ENCODE data around the gene CLCN2. TPM values are rescaled to one million over a fixed set of nuclear protein-coding genes. Genes with fewer than 3 reads are reported as not detected.

The CLCN2 gene
- total RNA-seq, 1 experiment from 2014 or later = 11.6 TPM

DNA sequence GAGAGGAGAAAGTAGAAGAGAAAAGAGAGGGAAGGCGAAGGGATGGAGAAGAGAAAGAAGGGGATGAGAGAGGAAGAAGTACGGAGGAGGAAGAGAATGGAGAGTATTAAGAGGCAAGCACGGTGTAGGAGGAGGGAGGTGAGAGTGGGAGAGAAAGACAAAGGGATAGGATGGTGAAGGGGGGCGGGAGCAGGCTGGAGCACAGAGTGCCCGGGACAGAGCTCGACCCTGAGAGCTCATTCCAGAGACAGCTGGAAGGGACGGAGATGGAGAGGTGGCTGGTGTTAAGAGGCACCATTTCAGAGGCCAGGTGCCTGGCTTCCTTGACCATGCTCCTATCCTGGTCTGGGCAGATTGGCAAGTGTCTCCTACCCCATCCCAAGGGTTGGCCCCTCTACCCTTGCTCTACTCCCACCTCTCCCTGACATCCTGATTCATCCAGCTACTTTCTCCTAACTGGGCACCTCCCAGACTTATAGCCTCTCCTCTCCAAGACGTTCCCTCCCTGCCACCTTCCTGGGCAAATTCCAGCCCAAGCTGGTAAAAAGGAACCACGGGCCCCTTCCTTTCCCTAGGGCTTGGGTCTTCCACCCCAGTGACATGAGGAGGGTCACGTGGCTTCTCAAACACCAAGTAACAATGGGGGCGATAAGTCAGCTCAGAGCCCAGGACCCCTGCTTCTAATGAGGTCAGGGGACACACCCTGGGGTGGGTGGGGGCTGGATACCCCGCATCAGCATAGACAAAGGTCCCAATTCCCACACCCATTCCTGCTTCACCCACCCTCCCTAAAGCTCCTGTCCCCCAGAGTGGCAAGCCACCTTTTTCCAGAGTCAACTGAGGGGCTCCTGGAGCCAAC, 1.1 kb downstream of the CLCN2 start:
- H3K9me3 ChIP-seq (replicated peaks) = no peaks in the 10 kb centered on the region
- no peak overlapping the region for H3K27ac ChIP-seq
- peak overlapping the region; percentile 90 for H3K4me3 ChIP-seq
- DNase-seq (ENCODE audit: low read depth in 1 of 2, low spot score in 2 of 2) = peak in 1 of 2 experiments; percentile 20
- H3K27me3 ChIP-seq (replicated peaks) = no peaks in the 10 kb centered on the region
- peaks cover 65% of the 10 kb centered on the region for H3K4me1 ChIP-seq (replicated peaks)
- peaks cover 52% of the 10 kb centered on the region for H3K36me3 ChIP-seq

DNA sequence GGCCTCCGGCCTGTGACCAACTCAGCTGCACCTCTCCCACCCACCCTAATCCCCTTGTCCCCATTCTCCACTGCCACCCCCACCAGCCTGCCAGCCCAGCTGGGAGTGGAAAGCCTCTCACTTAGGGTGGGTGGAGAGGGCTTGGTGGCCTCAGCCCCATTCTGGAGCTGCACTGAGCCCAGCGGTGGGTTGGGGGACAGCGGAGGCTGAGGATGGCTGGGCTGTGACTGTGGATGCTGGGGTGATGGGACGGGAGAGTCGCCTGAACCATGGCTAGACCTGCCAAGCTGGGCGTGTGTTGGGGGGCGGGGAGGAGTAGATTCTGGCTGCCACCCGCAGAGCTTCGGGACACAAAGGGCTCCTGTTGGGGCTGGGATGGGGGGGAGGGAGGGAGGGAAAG, 1.8 kb downstream of the CLCN2 start:
- no peaks in the 10 kb centered on the region for H3K27me3 ChIP-seq (replicated peaks)
- H3K4me3 ChIP-seq = no peak overlapping the region
- no peaks in the 10 kb centered on the region for H3K9me3 ChIP-seq (replicated peaks)
- peaks cover 72% of the 10 kb centered on the region for H3K4me1 ChIP-seq (replicated peaks)
- DNase-seq (ENCODE audit: low read depth in 1 of 2, low spot score in 2 of 2) = no peak
- peaks cover 52% of the 10 kb centered on the region for H3K36me3 ChIP-seq
- H3K27ac ChIP-seq = no peak overlapping the region

DNA sequence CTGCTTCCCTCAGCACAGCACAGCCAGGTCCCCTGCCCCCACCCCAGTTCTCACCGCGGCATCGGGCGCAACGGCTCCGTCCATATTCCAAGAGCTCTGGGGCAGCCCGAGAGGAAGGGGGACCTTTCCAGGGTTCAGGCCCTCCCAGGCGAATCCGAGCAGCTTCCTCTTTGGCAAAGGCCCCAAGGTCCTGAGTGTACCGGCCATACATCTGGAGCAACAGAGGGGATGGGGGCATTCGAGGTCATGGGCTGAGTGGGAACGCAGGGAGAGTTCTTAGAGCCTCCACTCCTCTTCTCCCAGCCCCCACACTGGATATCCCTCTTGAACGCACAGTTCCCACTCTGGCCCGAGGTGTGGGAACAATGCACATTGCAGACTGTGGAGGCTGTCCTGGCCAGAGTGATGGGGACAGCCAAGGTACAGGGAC, 2.5 kb downstream of the CLCN2 start:
- peaks cover 50% of the 10 kb centered on the region for H3K36me3 ChIP-seq
- H3K4me3 ChIP-seq = no peak overlapping the region
- no peak overlapping the region for H3K27ac ChIP-seq
- DNase-seq (ENCODE audit: low read depth in 1 of 2, low spot score in 2 of 2) = no peak
- no peaks in the 10 kb centered on the region for H3K27me3 ChIP-seq (replicated peaks)
- H3K9me3 ChIP-seq (replicated peaks) = no peaks in the 10 kb centered on the region
- H3K4me1 ChIP-seq (replicated peaks) = peaks cover 76% of the 10 kb centered on the region

DNA sequence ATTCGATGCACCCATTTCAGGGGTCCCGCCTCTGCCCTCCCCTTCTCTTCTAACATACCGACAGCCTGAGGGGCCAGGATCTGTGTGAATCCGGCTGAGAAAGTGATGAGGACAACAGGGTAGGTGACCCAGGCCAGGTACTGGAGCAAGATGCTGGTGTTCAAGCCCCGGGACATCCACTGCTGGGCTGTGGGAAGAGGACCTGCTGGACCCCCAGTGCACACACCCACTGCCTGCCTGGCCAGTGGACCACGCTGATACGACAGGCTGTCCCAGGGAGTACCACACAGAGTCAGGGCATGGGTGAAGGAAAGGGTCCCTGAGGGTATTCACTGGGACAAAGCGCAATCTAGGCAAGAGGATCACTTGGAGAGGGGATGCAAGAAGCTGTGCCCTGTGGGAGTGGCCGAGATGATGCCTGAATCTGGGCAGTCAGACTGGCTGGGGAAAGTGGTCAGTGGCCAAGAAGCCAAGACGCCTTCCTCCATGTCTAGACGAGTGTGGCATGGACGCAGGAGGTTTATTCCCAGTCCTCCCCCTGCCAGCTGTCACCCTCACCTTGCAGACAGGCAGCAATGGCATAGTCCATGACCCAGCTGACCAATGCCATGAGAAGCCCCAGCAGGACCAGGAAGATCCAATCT, 3.2 kb downstream of the CLCN2 start:
- peaks cover 51% of the 10 kb centered on the region for H3K36me3 ChIP-seq
- no peaks in the 10 kb centered on the region for H3K9me3 ChIP-seq (replicated peaks)
- DNase-seq (ENCODE audit: low read depth in 1 of 2, low spot score in 2 of 2) = no peak
- H3K27ac ChIP-seq = no peak overlapping the region
- H3K4me3 ChIP-seq = no peak overlapping the region
- H3K4me1 ChIP-seq (replicated peaks) = peaks cover 74% of the 10 kb centered on the region
- H3K27me3 ChIP-seq (replicated peaks) = no peaks in the 10 kb centered on the region

DNA sequence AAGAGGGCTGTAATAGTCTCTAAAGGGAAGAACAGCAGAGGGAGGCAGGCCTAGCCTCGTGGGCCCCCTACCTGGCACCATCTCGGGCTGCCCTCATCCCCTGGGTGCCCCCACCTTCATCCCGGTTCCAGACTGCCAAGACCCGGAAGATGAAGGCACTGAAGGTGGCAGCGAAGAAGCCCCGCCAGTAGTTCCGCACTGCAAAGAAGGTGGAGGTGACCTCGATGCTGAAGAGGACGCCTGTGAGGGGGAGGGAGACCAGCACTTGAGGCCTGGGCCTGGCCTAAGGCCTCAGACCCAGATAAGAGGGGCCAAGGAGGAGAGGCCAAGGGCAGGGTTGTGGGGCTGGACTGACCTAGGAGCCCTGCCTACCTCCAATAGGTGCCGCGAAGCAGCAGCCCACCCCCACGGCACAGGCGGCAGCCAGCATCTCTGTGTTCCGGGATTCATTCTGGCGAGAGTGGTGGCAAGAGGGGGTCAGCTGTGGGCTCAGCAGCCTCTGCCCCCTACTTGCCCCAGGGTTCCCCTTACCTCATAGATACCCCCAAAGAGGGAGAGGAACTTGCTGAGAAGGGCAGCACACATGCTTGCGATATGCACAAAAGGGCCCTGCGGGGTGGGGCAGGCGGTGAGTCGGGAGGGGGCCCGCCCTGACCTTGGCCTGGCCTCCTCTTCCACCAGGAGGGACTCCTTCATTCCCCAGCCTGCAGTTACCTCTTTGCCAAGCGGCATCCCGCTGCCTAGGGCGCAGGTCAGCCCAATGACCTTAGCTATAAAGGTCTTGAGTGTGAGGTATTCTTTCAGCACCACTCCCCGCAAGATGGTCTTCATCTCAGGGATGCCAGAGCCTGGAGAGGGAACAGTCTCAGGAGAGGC, 3.9 kb downstream of the CLCN2 start:
- Histone ChIP-seq H3K36me3 (peaks cover 58% of the 10 kb centered on the region), H3K27me3 (replicated peaks) (no peaks in the 10 kb centered on the region), H3K4me3 (no peak overlapping the region), H3K9me3 (replicated peaks) (no peaks in the 10 kb centered on the region), H3K27ac (peak overlapping the region; percentile 79), H3K4me1 (replicated peaks) (peaks cover 71% of the 10 kb centered on the region)
- peak in 1 of 2 experiments; percentile 34 for DNase-seq (ENCODE audit: low read depth in 1 of 2, low spot score in 2 of 2)

DNA sequence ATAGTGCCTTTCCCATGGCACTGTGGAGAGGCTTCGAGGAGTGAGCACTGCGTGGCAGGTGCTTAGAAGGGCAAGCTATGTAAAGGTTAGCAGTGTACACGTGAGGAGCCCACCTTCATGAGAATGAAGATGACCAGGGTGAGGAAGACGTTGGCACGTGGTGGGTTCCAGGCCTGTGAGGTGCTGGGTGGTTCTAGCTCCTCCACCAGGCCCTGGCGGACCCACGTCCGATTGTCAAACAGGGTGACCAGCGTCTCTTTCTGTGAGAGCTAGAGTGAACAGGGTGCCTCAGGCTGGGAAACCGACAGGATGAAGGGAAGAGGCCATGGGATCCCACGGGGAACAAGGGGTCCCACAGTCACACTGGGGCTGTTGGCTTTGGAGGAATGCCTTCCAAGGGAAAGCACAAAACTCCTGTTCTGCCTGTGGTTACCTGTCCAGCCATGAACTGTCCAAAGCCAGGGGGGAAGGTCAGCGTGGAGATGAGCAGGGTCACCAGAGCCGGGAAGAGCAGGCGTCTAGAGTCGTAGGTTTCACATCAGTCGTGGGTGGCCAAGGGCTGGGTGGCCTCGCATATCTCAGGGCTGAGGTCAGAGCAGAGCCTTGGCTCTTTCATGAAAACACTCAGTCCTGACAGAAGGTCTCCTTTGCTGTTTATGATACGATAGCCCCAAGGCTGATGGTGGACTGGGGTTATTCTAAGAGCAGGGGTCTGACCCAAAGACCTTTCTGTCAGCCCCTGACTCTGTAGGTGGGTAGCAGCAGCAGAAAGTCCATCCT, 6.0 kb downstream of the CLCN2 start:
- no peaks in the 10 kb centered on the region for H3K9me3 ChIP-seq (replicated peaks)

DNA sequence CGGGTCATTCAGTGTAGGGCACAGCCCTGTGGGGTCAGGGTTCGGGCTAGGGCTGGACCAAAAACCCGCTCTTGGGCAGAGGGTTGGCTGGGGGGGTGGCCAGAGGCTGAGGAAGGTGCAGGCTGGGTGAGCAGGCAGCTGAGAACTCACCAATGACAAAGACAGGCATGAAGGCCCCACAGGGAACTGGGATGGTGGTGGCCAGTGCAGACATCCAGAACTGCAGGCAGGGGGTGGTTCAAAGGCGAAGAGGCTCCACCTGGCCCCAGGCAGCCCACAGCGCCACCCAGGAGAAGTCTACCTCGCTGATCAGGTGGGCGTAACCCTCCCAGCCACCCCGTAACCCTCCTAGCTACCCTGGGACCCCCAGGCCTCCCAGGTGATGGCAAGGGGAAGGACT, 6.7 kb downstream of the CLCN2 start:
- Histone ChIP-seq H3K36me3 (peaks cover 80% of the 10 kb centered on the region), H3K4me1 (replicated peaks) (peaks cover 65% of the 10 kb centered on the region), H3K9me3 (replicated peaks) (no peaks in the 10 kb centered on the region), H3K4me3 (no peak overlapping the region), H3K27ac (peak overlapping the region; percentile 79), H3K27me3 (replicated peaks) (no peaks in the 10 kb centered on the region)
- DNase-seq (ENCODE audit: low read depth in 1 of 2, low spot score in 2 of 2) = peak in 1 of 2 experiments; percentile 42

More for the DNA sequence above, 6.0 kb downstream of the CLCN2 start:
- Histone ChIP-seq H3K4me1 (replicated peaks) (peaks cover 65% of the 10 kb centered on the region), H3K36me3 (peaks cover 77% of the 10 kb centered on the region), H3K27ac (peak overlapping the region; percentile 79), H3K4me3 (no peak overlapping the region), H3K27me3 (replicated peaks) (no peaks in the 10 kb centered on the region)
- peak; percentile 87 to 91 for DNase-seq (ENCODE audit: low read depth in 1 of 2, low spot score in 2 of 2)

DNA sequence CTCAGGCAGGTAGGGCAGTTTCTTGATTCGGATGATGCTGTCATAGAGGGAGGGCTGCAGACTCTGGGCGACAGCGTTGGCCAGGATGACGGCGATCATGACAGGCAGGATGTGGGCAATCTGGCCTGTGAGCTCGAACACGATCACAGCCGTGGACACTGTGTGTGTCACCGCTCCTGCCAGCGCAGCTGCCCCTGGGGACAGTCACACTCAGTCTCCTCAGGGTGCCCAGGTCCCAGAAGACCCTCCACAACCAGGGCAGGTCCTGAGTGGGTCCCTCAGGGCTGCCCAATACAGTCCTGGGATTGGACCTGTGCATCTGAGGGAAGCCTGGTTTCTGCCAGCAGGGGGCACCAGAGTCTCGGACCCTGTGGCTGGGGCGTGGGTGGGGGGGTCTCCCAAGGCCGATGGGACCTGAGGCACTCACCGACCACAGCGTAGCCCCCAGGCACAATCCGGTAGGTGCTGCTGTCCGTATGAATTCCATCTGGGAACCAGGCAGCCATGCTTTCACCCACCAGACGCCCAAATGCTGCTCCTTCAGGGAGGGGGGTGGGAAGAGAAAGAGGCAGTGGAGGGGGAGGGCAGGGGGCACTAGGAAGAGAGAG, 7.2 kb downstream of the CLCN2 start:
- Histone ChIP-seq H3K4me1 (replicated peaks) (peaks cover 64% of the 10 kb centered on the region), H3K4me3 (no peak overlapping the region), H3K27ac (peak overlapping the region; percentile 10; the same call in 1 of the 2 replicates), H3K36me3 (peaks cover 79% of the 10 kb centered on the region), H3K27me3 (replicated peaks) (no peaks in the 10 kb centered on the region), H3K9me3 (replicated peaks) (no peaks in the 10 kb centered on the region)
- peak; percentile 26 to 66 for DNase-seq (ENCODE audit: low read depth in 1 of 2, low spot score in 2 of 2)

DNA sequence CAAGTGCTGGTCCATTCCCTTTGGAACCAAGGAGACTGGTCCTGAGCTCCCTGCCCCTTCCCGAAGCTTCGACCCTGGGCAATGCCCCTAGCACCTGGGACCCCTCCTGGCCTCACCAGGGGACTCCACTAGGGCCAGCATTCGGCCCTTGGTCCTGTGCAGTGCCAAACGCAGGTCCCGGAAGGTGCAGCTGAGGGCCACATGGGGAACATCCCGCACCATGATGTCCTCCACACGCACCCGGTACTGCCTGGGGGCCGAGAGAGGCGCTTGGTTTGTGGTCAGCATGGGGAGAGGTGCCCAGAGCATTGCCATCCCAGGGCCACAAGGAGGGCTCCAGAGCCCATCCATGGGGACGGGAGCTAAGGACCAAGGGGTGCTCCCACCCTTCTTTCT, 7.9 kb downstream of the CLCN2 start:
- Histone ChIP-seq H3K4me3 (no peak overlapping the region), H3K4me1 (replicated peaks) (peaks cover 62% of the 10 kb centered on the region), H3K9me3 (replicated peaks) (no peaks in the 10 kb centered on the region), H3K27me3 (replicated peaks) (no peaks in the 10 kb centered on the region), H3K27ac (0 out of 2 replicates have a peak overlapping the region, but pooled peaks have one; percentile 10), H3K36me3 (peaks cover 73% of the 10 kb centered on the region)
- no peak for DNase-seq (ENCODE audit: low read depth in 1 of 2, low spot score in 2 of 2)

DNA sequence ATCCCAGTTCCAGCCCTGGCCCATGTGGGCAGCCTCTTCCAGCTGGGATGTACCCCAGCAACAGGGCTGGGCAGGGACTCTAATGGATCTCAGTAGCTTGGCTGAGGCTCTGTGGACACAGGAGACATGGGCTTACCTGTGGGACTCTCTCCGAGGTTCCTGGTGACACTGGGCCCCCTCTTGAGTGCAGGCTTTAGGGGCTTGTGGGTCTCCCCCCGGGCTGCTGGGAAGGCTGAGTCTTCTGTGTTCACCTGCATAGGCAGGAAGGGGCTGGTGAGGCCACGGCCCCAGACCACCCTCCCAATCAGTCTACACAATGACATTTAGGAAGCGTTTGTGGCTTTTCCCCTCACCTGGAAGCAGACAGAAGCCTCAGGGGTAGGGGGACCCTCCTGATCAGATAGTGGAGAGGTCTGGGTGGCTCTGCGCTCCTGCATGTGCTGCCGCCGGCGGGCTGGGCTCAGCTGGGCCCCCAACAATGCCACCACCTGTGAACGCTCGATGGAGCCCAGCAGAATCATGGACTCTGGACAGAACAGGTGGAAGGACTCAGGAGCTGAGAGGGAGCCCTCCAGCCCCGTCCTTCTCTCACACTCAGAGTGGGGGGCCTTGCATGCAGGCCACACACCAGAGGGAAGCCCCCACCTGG, 8.4 kb downstream of the CLCN2 start:
- DNase-seq (ENCODE audit: low read depth in 1 of 2, low spot score in 2 of 2) = no peak
- H3K4me3 ChIP-seq = no peak overlapping the region
- H3K27me3 ChIP-seq (replicated peaks) = no peaks in the 10 kb centered on the region
- no peak overlapping the region for H3K27ac ChIP-seq
- peaks cover 68% of the 10 kb centered on the region for H3K36me3 ChIP-seq
- H3K9me3 ChIP-seq (replicated peaks) = no peaks in the 10 kb centered on the region
- H3K4me1 ChIP-seq (replicated peaks) = peaks cover 62% of the 10 kb centered on the region

DNA sequence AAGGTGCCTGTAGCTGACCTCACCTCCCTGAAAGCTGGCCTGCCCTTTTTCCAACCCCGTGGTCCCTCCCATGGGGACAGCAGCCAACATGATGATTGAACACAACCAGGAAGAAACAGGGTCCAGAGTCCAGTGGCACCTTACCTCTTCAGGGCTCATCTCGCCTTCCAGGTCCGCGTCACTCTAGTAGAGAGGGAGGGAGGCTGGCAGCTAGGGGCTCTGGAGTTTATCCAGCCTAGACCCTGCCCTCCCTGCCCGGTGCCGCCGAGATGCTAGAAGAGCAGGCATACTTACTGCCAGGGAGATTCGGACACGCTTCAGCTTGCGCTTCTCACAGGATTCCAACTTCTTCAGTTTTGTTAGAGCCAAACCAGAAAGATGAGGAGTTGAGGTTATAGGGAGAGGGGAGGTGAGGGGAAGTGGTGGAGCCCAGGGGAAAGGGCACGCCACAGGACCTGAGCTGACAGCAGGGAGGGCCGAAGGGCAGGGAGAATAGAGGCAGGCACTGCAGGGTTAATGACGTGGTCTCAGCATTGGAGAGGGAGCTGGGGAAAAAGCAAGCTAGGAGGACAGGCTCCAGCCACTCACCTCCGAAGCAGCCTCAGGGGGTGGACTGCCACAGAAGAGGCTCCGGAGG, 9.1 kb downstream of the CLCN2 start:
- Histone ChIP-seq H3K27ac (no peak overlapping the region), H3K36me3 (peaks cover 66% of the 10 kb centered on the region), H3K4me3 (no peak overlapping the region), H3K27me3 (replicated peaks) (no peaks in the 10 kb centered on the region), H3K4me1 (replicated peaks) (peaks cover 60% of the 10 kb centered on the region), H3K9me3 (replicated peaks) (no peaks in the 10 kb centered on the region)
- DNase-seq (ENCODE audit: low read depth in 1 of 2, low spot score in 2 of 2) = no peak
